A549 treated with Hydrocortisone at 1 μM for 4 hours (cell line): ENCODE data around the gene OR4C46. TPM values are rescaled to one million over a fixed set of nuclear protein-coding genes. Genes with fewer than 3 reads are reported as not detected.

ENCODE experiments used
- total RNA-seq: library from RNA; stranded (reverse); fragments of 200-300 nt; extraction: Qiagen RNA extraction; gene quantifications from 5 replicates; pipeline ENCODE4 v1.2.3, GENCODE V29; 2022

Gene OR4C46
- total RNA-seq = not detected in 5 replicates

GRCh38 chr11:54603898-54604297 lies at the start of gene OR4C46:
Gene OR4C46, minus strand, starts transcription at chr11:54603998. Its CDS starts 0 bp downstream, at chr11:54603998.

Other genes starting within 250 kb of the OR4C46 start
- gene OR4A5, start 102.8 kb upstream of the OR4C46 start, total RNA-seq = not detected in 5 replicates